HG03469 (cell line): Measurements from ENCODE around the gene BGN.

ENCODE experiments used
- ATAC-seq: cut with Tn5 transposase; IDR thresholded peaks from one replicate; pipeline ENCODE4 v1.9.1; 2021; ENCODE audit warnings: mild to moderate bottlenecking, moderate library complexity, moderate number of reproducible peaks; ENCODE audit not compliant: unreplicated experiment

The BGN gene

GRCh38 chrX:153481043-153481442 lies 13.7 kb upstream of the BGN start:
- ATAC-seq: no peak

DNA sequence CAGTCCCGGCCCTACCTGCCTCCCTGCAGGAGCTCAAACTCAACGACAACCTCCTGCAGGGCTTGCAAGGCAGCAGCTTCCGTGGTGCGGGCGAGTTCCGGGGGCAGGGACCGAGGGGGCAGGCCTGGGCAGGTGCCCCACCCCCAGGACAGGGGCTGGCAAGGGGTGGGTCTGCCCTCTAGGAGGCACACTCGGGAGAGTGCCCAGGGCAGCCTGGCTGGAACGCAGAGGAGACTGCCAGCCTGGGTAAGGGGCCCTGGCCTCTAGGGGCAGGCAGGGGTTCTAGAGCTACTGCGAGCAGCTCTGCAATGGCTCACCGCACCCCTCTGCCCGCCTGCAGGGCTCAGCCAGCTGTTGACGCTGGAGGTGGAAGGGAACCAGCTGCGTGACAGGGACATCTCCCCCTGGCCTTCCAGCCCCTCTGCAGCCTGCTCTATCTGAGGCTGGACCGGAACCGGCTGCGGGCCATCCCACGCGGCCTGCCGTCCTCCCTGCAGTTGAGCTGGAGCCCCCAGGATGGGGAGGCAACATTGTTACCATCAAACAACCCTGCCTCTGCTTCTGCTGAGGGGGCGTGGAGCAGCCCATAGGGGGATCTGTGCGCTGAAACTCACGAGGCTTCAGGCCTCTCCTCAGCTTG lies 12.3 kb upstream of the BGN start:
- no peak for ATAC-seq

GRCh38 chrX:153485396-153486080 lies 9.2 kb upstream of the BGN start:
- ATAC-seq: no peak

- no peak for ATAC-seq
Measured at GRCh38 chrX:153486171-153486570, 8.6 kb upstream of the BGN start.

GRCh38 chrX:153487590-153488071 lies 7.1 kb upstream of the BGN start:
- no peak for ATAC-seq

DNA sequence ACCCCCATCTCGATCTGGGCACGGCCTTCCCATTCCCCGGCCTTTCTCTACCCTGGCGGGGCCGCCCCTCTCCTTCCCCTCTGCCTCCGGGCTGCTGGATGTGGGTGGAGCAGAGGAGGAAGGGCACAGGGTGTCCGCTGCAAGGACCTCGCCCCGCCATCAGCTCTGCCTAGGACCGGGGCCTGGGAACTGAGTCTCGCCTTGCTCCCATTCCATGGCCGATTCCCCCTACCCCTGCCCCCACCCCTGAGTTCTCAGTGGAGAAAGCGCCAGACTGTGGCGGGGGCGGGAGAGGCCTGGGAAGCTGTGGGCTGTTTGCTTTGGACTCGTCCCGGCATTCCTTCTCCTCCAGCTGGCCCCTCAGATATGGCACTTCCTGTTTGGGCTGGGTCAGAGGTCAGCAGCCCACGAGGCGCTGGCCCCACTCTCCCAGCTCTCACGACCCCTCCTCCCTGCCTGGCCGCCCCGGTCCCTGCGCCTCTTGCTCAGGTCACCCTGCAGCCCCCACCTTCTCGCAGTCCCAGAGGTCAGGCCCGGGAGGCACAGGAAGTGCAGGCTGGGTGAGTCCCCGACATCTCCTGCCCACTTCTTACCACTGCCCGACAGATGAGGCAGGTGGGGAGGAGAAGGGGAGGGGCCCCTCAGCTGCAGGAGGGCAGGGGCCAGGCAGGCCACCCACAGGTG lies 6.4 kb upstream of the BGN start:
- no peak for ATAC-seq

- no peak for ATAC-seq
Measured at GRCh38 chrX:153490217-153490930, 4.4 kb upstream of the BGN start.

GRCh38 chrX:153491351-153491914 lies 3.3 kb upstream of the BGN start:
- ATAC-seq: no peak

DNA sequence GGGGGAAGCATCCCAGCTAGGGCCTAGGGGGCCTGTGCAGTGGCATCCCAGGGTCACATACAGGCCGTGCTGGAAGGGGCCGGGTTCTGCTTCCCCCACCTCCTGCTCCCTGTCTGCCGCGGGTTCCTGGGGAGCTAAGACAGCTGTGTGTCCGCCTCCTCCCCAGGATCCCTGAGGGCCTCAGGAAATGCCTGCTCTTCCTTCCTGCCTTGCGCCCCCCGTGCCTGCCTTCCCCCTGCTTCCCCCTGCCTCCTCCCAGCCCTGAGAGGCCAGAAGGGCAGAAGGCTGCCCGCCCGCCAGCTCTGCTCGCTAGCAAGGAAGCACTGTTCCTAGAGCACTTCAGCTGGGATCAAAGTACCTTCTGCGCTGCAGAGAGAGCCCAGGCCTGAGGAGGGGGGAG lies 2.9 kb upstream of the BGN start:
- ATAC-seq: no peak

- no peak for ATAC-seq
Measured at GRCh38 chrX:153492543-153492942, 2.2 kb upstream of the BGN start.

DNA sequence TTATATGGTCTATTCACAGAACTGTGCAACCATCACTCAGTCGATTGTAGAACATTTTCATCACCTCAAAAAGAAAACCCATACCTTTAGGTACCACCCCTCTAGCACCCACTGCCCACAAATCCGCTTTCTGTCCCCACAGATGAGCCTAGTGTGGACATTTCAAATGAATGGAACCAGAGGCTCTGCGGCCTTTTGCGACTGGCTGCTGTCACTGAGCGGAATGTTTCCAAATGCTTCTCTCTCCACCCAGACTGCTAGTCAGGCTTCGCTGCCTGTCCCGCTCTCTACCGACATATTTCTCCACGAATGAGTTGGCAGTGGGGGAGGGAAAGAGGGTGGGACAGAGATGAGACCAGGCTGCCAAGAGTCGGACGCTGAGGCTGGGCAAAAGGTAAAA lies 1.7 kb upstream of the BGN start:
- no peak for ATAC-seq

DNA sequence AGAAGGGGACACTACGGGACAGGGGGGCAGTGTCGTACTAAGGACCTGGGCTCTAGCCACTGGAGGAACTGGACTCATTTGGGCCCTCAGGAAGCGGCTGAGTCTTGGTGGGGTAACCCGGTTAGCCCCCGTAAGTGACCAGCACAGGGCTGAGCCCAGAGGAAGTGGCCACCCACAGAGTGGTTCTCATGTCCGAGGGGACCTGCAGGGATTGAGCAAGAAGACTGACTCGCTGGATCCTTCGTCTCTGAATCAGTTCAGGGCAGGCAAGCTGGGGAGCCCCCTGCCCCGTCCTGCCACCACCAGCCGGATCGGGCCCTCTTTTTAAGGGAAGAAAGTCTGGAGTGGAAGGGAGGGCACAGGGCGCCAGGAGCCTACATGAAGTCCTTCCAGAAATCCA lies 719 bp upstream of the BGN start:
- no peak for ATAC-seq

GRCh38 chrX:153495362-153495751 lies 577 bp downstream of the BGN start:
- ATAC-seq: no peak

GRCh38 chrX:153495903-153496589 lies 1.3 kb downstream of the BGN start:
- no peak for ATAC-seq

- no peak for ATAC-seq
Measured at GRCh38 chrX:153496590-153496959, 1.8 kb downstream of the BGN start.

DNA sequence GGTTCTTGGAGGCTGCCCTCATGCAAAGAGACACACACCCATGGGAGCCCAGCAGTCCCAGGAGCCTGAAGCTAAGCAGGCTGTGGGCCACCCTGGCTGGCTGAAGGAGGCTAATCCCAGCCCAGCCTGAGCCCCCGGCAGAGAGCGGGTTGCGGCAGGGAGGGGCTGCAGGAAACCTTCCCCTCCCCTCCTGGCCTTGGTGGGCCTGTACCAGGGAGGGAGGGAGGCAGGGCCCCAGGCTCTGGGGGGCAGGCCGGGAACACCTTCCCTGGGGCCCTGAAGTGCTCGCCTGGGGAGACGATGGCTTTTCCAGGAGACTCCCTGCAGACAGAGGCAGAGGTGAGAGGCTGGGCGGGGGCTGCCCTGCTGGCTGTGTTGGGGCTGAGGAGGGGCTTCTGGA lies 3.7 kb downstream of the BGN start:
- ATAC-seq: no peak

- no peak for ATAC-seq
Measured at GRCh38 chrX:153499341-153499740, 4.6 kb downstream of the BGN start.

DNA sequence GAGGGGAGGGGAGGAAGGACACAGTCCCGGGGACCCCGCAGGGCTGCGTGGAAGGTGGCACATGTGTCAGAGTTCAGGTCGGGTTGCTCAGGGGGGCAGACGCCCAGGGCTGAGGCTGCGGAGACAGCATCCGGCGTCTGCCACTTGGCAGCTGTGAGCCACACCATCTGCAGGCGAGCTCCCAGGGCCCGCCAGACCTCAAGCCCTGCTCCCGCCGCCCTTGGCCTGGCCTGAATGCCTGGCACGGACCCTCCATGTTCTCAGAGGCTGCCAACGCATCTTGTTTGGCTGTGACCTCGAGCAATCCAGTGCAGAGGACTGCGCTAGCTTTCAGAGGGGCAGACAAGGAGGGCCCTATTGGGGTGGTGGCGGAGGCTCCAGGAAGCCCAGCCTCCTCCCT lies 5.1 kb downstream of the BGN start:
- ATAC-seq: no peak

DNA sequence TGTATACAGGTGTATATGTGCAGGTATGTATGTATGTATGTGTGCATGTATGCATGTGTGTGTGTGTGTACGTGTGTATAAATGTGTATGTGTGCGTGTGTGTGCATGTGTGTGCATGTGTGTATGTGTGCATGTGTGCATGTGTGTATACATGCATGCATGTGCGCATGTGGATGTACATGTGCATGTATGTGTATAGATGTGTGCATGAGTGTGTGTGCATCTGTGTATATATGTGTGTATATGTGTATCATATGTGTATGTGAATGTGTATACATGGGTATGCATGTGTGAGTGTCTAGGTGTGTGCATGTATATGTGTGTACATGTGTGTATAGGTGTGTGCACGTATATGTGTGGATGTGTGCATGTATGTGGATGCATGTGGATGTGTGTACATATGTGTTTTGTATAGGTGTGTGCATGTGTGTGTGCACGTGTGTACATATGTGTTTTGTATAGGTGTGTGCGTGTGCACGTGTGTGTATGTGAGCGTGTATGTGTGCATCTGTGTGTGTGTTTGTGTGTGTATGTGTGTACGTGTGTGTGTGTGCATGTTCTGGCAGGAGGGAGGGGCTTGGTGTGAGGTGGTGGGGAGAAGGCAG lies 6.0 kb downstream of the BGN start:
- no peak for ATAC-seq

GRCh38 chrX:153501530-153501929 lies 6.8 kb downstream of the BGN start:
- no peak for ATAC-seq
